Measurements from ENCODE around the gene P2RY2. TPM values are rescaled to one million over a fixed set of nuclear protein-coding genes. Genes with fewer than 3 reads are reported as not detected.

The P2RY2 gene
- total RNA-seq, 1 donor from 2014 or later = 0.30 TPM

DNA sequence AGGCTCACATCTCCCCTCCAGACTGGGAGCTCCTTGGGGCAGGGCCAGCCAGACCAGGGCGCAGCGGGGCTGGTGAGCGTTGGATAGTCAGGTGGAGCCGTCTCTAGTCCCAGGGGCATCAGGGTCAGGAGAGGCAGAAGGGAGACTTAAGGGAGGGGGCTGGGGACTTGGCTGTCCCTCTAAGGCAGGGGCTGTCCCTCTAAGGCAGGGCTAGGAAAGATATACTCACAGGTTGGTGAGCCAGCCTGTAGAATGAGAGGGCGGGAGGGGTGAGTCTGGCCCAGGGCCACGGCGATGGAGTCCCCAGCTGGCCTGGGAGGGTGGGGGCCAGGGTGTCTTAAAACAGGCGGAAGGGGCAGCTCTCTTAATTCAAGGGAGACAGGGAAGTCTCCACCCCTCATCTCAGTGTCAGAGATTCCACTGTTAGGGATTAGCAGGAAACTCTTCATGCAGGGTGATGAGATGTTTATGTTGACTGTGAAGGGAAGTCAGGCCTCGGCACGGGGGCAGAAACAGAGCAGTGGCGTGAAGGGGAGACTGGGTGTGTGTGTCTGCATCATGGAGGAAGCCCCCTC is 11.3 kb downstream of the P2RY2 start:
- H3K79me2 ChIP-seq (ENCODE audit: insufficient read depth, low read length) = no peaks in the 10 kb centered on the region
- Mint-ChIP-seq H3K27me3 (ENCODE audit: low read depth, unreplicated experiment) (peaks cover 63% of the 10 kb centered on the region), H3K4me1 (ENCODE audit: low read depth, unreplicated experiment) (no peaks in the 10 kb centered on the region), H3K27ac (ENCODE audit: unreplicated experiment) (no peak overlapping the region), H3K4me3 (ENCODE audit: unreplicated experiment) (no peak overlapping the region), H3K36me3 (ENCODE audit: low read depth, unreplicated experiment) (no peaks in the 10 kb centered on the region), H3K9me3 (ENCODE audit: unreplicated experiment) (peaks cover 1% of the 10 kb centered on the region)
- FAIRE-seq (no peak), DNase-seq (ENCODE audit: low read depth) (no peak)
- no peak overlapping the region for H3K9ac ChIP-seq (ENCODE audit: low read length)
- no peak overlapping the region for H3K4me2 ChIP-seq (ENCODE audit: low read length)
- H2AFZ ChIP-seq (ENCODE audit: low read depth, low read length) = no peak overlapping the region
- no peaks in the 10 kb centered on the region for H4K20me1 ChIP-seq (ENCODE audit: insufficient read depth, low read length)
- H3K9me3 ChIP-seq (ENCODE audit: insufficient read depth, low read depth, low read length) = no peaks in the 10 kb centered on the region
- TF ChIP-seq, protein P1, sequence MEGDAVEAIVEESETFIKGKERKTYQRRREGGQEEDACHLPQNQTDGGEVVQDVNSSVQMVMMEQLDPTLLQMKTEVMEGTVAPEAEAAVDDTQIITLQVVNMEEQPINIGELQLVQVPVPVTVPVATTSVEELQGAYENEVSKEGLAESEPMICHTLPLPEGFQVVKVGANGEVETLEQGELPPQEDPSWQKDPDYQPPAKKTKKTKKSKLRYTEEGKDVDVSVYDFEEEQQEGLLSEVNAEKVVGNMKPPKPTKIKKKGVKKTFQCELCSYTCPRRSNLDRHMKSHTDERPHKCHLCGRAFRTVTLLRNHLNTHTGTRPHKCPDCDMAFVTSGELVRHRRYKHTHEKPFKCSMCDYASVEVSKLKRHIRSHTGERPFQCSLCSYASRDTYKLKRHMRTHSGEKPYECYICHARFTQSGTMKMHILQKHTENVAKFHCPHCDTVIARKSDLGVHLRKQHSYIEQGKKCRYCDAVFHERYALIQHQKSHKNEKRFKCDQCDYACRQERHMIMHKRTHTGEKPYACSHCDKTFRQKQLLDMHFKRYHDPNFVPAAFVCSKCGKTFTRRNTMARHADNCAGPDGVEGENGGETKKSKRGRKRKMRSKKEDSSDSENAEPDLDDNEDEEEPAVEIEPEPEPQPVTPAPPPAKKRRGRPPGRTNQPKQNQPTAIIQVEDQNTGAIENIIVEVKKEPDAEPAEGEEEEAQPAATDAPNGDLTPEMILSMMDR (IDR thresholded peaks at IDR 0.05; ENCODE audit: insufficient read depth, low read depth, low read length) = no peak
- no peak for TF ChIP-seq EZH2 (IDR thresholded peaks at IDR 0.05; ENCODE audit: insufficient read depth, low read length)
- H3K4me1 ChIP-seq (ENCODE audit: insufficient read depth, low read length) = no peaks in the 10 kb centered on the region
- no peaks in the 10 kb centered on the region for H3K36me3 ChIP-seq (ENCODE audit: insufficient read depth, low read length)
- no peak overlapping the region for H3K4me3 ChIP-seq (ENCODE audit: insufficient read depth, low read depth, low read length)
- H3K27me3 ChIP-seq (ENCODE audit: insufficient read depth, low read length) = no peaks in the 10 kb centered on the region
- H3K27ac ChIP-seq (ENCODE audit: low read depth, low read length) = no peak overlapping the region

DNA sequence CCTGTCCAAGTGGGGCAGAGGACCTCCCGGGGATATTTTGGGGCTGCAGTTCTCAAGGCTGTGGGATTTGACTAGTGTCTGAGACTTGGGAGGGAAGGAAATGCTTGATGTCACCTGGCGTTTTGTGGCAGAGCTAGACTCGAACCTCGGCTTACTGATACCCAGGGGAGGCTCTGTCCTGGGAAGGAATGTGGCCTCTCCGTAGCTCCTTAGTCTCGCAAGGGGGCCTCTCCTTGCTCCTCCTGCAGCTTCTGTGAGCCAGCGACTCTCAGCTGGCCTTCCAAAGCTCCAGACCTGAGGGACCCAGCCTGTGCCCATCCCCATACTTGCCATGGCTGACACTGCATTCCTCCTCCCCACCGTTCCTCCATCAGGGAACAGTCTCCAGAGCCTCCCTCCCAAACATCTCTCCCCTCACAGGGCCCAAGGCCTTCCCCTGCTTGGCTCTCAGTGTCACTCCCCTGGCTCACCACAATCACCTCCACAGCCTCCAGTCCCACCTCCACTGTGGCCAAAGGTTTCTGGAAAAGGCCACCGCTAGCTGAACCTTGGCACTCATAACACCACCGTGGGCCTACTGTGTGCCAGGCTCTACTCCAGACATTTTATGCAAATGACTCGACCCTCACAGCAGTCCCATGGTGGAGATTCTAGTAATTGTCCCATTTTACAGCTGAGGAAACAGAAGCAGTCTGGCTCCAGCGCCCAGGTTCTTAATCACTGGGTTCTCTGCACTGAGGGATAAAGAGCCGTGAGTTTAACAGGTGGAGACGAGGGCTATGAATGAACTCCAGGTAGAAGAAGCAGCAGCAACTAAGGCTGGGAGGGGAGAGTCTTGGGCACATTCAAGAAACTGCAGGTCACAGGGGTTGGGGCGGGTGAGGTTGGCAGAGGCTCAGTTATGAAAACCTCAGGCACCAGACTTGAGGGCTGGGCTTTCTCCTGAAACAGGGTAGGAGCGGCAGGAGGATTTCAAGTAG is 12.1 kb downstream of the P2RY2 start:
- peak overlapping the region; percentile 42 for H3K27ac Mint-ChIP-seq (ENCODE audit: unreplicated experiment)
- H3K79me2 ChIP-seq (ENCODE audit: insufficient read depth, low read length) = no peaks in the 10 kb centered on the region
- no peak overlapping the region for H3K4me2 ChIP-seq (ENCODE audit: low read length)
- no peaks in the 10 kb centered on the region for H4K20me1 ChIP-seq (ENCODE audit: insufficient read depth, low read length)
- H3K9ac ChIP-seq (ENCODE audit: low read length) = no peak overlapping the region
- H3K36me3 ChIP-seq (ENCODE audit: insufficient read depth, low read length) = no peaks in the 10 kb centered on the region
- no peak overlapping the region for H3K4me3 Mint-ChIP-seq (ENCODE audit: unreplicated experiment)
- H3K36me3 Mint-ChIP-seq (ENCODE audit: low read depth, unreplicated experiment) = no peaks in the 10 kb centered on the region
- H3K4me1 ChIP-seq (ENCODE audit: insufficient read depth, low read length) = no peaks in the 10 kb centered on the region
- TF ChIP-seq EZH2 (IDR thresholded peaks at IDR 0.05; ENCODE audit: insufficient read depth, low read length) = no peak
- TF ChIP-seq, protein P1 (IDR thresholded peaks at IDR 0.05; ENCODE audit: insufficient read depth, low read depth, low read length) = no peak
- no peaks in the 10 kb centered on the region for H3K9me3 ChIP-seq (ENCODE audit: insufficient read depth, low read depth, low read length)
- no peak overlapping the region for H3K27ac ChIP-seq (ENCODE audit: low read depth, low read length)
- DNase-seq (ENCODE audit: low read depth) (no peak), FAIRE-seq (no peak)
- no peak overlapping the region for H2AFZ ChIP-seq (ENCODE audit: low read depth, low read length)
- no peak overlapping the region for H3K4me3 ChIP-seq (ENCODE audit: insufficient read depth, low read depth, low read length)
- H3K27me3 Mint-ChIP-seq (ENCODE audit: low read depth, unreplicated experiment) = peaks cover 59% of the 10 kb centered on the region
- H3K9me3 Mint-ChIP-seq (ENCODE audit: unreplicated experiment) = peaks cover 1% of the 10 kb centered on the region
- no peaks in the 10 kb centered on the region for H3K27me3 ChIP-seq (ENCODE audit: insufficient read depth, low read length)
- no peaks in the 10 kb centered on the region for H3K4me1 Mint-ChIP-seq (ENCODE audit: low read depth, unreplicated experiment)

Measured in astrocyte (in vitro differentiated cells and primary cell).